ENCODE data around the gene TCF12. TPM values are rescaled to one million over a fixed set of nuclear protein-coding genes. Genes with fewer than 3 reads are reported as not detected.

TCF12 gene
- total and polyA plus RNA-seq, 2 of the 8 experiments (the other 6 are each of a cell fraction or from before 2014, with no cell fraction given): 85.8 to 101 TPM

DNA sequence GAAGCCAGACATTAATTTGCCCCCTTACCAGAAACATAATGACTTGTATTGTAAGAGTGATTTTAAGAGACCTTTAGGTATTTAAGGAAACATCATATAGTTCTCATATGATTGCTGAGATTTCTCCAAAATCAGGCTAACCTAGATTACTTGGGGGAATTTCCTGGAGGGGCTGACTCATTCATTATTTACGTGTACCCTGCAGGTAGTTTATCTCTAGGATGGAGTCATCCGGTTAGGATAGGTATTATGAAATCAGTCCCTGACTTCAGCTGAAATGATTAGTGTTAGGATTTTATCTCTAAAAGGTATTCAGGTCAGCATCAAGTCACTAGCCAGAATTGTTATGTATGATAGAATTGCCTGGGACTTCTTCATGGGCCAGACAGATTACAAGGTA lies 97.5 kb downstream of the TCF12 start:
- no peak overlapping the region for H4K91ac ChIP-seq (replicated peaks; ENCODE audit: insufficient read length, low read length)
- no peak overlapping the region for H3K4me2 ChIP-seq (ENCODE audit: insufficient read depth in 1 of 2, low read depth in 2 of 2, low read length in 2 of 2)
- no peaks in the 10 kb centered on the region for H3K9me3 ChIP-seq (ENCODE audit: insufficient read depth in 2 of 2, low read depth in 1 of 2, low read length in 1 of 2)
- no peak overlapping the region for H4K8ac ChIP-seq (ENCODE audit: extremely low read depth, insufficient read depth, low read length)
- no peaks in the 10 kb centered on the region for H3K36me3 ChIP-seq (ENCODE audit: control insufficient read depth in 2 of 4, insufficient read depth in 4 of 4, low read length in 3 of 4)
- H3K9ac ChIP-seq (replicated peaks in 1 of 4; ENCODE audit: extremely low read depth in 1 of 4, low read depth in 3 of 4, low read length in 3 of 4): no peak overlapping the region
- H2BK20ac ChIP-seq (ENCODE audit: low read length): no peak overlapping the region
- ChIA-PET POLR2A (ENCODE audit: partially characterized antibody) (no interaction called here), CTCF (ENCODE audit: partially characterized antibody) (interaction anchor here (0.6 to 1.2 kb wide), 3 partner anchors 85 to 196 kb away, joined by 3 to 5 read pairs (median 3); no protein-coding TSS in a partner anchor)
- H3K23ac ChIP-seq (ENCODE audit: insufficient read length): no peak overlapping the region
- H3K27me3 ChIP-seq (replicated peaks in 1 of 4; ENCODE audit: control insufficient read depth in 3 of 4, extremely low read depth in 1 of 4, insufficient read depth in 3 of 4, low read length in 3 of 4): no peaks in the 10 kb centered on the region
- no peak overlapping the region for H3K14ac ChIP-seq (ENCODE audit: insufficient read length)
- H2AFZ ChIP-seq (ENCODE audit: low read length): no peak overlapping the region
- DNase-seq (ENCODE audit: low read depth in 1 of 2, low spot score in 2 of 2) (no peak), FAIRE-seq (no peak)
- H2AK5ac ChIP-seq (ENCODE audit: low read depth, low read length): no peak overlapping the region
- no peak overlapping the region for H2BK120ac ChIP-seq (replicated peaks; ENCODE audit: low read depth, low read length)
- no peak overlapping the region for H3K27ac ChIP-seq (ENCODE audit: low read depth, low read length)
- peaks cover 3% of the 10 kb centered on the region; the same call in 1 of the 2 replicates for H3K79me1 ChIP-seq (ENCODE audit: low read depth, low read length)
- H3K79me2 ChIP-seq (ENCODE audit: control insufficient read depth in 1 of 2, insufficient read depth in 2 of 2, low read length in 2 of 2): peaks cover 0 to 92% of the 10 kb centered on the region in 2 experiments; a peak in 3 of 4 replicates
- H3K4ac ChIP-seq (replicated peaks; ENCODE audit: insufficient read length, low read depth, low read length): no peak overlapping the region
- 88% methylated on average over 2 of the region's 2 CpGs; no CpG with 5 or more reads in 1 of the 2 experiments for WGBS, 2 experiments (ENCODE audit: extremely low coverage in 1 of 2, insufficient coverage in 1 of 2, insufficient read length in 1 of 2, insufficient replicate concordance in 2 of 2, low coverage in 1 of 2, low lambda C conversion rate in 2 of 2, missing lambda C conversion rate in 1 of 2)
- H3K23me2 ChIP-seq (ENCODE audit: low read depth, low read length): no peaks in the 10 kb centered on the region
- H4K20me1 ChIP-seq (replicated peaks in 1 of 2; ENCODE audit: control insufficient read depth in 1 of 2, insufficient read depth in 2 of 2, low read length in 2 of 2): peaks cover 0 to 4% of the 10 kb centered on the region in 2 experiments
- H2BK12ac ChIP-seq (ENCODE audit: low read depth, low read length): no peak overlapping the region
- no peak overlapping the region for H2BK15ac ChIP-seq (ENCODE audit: low read length)
- no peak overlapping the region for H3K56ac ChIP-seq (replicated peaks; ENCODE audit: insufficient read length, low read depth, low read length)
- TF ChIP-seq RAD21 (IDR thresholded peaks at IDR 0.05 in 1 of 2, conservative IDR thresholded peaks at IDR 0.05 in 1 of 2; ENCODE audit: low read depth in 2 of 2, low read length in 2 of 2): no peak
- TF ChIP-seq, protein P1, sequence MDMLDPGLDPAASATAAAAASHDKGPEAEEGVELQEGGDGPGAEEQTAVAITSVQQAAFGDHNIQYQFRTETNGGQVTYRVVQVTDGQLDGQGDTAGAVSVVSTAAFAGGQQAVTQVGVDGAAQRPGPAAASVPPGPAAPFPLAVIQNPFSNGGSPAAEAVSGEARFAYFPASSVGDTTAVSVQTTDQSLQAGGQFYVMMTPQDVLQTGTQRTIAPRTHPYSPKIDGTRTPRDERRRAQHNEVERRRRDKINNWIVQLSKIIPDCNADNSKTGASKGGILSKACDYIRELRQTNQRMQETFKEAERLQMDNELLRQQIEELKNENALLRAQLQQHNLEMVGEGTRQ (IDR thresholded peaks at IDR 0.05; ENCODE audit: low read length): no peak
- no peak overlapping the region for H4K5ac ChIP-seq (ENCODE audit: insufficient read length, low read depth, low read length)
- H2BK5ac ChIP-seq (ENCODE audit: low read depth, low read length): no peak overlapping the region
- no peak overlapping the region for H3K4me3 ChIP-seq (ENCODE audit: extremely low read depth in 1 of 4, insufficient read depth in 2 of 4, low read depth in 3 of 4, low read length in 4 of 4)
- no peak overlapping the region for H3K18ac ChIP-seq (ENCODE audit: extremely low read depth, low read length)
- H3K4me1 ChIP-seq (replicated peaks in 1 of 4; ENCODE audit: control insufficient read depth in 3 of 4, insufficient read depth in 4 of 4, low read length in 3 of 4): peaks cover 1 to 12% (median 6%) of the 10 kb centered on the region in 4 experiments; a peak in 5 of 7 replicates
